Renal pelvis (tissue), 4 donors: ENCODE results near the gene KCNG2. TPM values are rescaled to one million over a fixed set of nuclear protein-coding genes. Genes with fewer than 3 reads are reported as not detected.
A peak's percentile ranks its signal among the peaks of the same experiment; 100 is the strongest.

ENCODE experiments used
- DNase-seq: peaks from one replicate; pipeline ENCODE4 v3.0.0-alpha.2; 2013
- polyA plus RNA-seq, 3 donors: library from polyadenylated mRNA; unstranded; fragments of 120-200 nt; gene quantifications; one replicate each; pipeline ENCODE4 v1.2.1, GENCODE V29; 2013; ENCODE audit not compliant: insufficient read length in 3 of 3

Gene KCNG2
- polyA plus RNA-seq, 3 donors: 0.33 to 0.71 (median 0.39) TPM

DNA sequence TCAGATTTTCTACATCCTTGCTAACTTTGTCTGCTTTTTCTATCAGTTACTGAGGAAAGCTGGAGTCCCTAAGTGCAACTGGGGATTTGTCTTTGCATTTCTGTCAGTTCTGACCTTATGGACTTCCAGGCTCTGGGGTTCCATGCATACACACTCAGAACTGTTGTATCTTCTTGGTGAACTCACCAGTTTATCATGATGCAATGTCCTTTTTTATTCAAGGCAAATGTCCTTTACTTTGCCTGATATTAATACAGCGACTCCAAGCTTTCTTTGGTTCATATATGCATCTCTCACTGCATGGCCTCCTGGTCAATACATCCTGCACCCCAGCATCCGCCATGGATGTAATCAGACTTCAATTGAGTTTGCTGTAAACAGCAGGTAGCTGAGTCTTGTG, 109.0 kb downstream of the KCNG2 start:
- no peak for DNase-seq

DNA sequence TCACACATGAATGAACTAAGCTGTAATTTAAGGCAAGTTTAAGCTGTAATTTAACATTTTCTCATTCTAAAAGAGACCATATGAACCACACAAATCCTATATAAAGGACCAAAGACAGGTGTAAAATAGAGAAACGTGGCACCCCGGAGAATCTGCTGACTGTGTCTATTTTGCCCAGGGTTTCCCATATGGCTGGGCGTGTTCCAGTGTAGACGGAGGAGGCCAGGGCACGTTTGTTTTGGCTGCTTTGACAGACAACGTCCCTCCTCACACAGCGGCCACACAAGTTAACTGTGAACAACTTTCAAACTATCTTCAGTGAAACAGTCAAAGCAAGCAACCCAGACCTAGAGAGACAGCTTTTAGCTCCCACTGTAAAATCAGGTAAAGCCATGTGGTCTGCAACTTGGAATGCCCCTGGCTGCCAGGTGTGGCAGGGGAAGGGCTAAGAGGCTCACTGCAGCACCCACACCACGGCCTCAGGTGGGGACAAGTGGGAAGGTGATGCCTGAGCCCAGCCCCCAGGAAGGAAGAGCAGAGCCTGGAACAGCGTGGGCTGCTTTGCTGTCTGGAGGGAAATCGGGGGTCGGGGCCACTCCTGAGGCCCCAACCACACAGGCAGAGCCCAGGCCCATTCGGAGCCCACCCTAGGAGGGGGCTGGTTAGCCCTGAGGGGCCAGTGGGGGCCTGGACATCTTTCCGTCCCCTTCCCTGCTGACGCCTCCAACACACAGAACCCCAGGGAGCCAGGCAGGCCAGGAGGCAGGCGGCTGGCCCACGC, 113.0 kb downstream of the KCNG2 start:
- no peak for DNase-seq

DNA sequence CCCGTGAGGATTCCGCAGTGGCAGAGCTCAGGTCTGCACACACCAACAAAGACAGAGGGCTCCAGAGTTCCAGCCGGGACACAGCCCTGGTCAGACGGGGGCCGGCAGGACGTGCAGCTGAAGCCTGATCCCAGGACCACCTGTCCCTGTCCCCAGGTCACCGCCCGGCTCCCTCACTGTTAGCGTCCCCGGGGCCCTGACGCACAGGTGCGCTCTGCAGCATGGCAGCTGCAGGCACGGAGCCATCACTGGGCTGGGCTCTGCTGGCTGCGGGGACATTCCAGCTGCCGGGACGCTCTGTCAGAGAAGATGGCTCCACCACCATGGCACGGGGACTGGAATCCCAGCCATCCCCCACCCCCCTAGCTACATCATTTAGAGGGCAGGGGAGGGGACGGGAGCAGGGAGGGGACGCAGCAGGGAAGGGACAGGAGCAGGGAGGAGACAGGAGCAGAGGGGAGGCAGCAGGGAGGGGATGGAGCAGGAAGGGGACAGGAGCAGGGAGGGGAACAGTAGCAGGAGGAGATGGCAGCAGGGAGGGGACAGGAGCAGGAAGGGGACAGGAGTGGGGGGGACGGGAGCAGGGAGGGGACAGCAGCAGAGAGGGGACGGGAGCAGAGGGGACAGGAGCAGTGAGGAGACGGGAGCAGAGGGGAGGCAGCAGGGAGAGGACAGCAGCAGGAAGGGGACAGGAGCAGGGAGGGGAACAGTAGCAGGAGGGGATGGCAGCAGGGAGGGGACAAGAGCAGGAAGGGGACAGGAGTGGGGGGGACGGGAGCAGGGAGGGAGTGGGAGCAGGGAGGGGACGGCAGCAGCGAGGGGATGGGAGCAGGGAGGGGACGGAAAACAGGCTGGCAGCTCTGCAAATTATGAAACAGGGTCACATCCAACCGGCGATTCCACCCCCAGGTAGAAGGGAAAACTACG, 113.9 kb downstream of the KCNG2 start:
- DNase-seq: peak; percentile 42

GRCh38 chr18:79912409-79912991, 114.8 kb downstream of the KCNG2 start:
- DNase-seq: no peak

DNA sequence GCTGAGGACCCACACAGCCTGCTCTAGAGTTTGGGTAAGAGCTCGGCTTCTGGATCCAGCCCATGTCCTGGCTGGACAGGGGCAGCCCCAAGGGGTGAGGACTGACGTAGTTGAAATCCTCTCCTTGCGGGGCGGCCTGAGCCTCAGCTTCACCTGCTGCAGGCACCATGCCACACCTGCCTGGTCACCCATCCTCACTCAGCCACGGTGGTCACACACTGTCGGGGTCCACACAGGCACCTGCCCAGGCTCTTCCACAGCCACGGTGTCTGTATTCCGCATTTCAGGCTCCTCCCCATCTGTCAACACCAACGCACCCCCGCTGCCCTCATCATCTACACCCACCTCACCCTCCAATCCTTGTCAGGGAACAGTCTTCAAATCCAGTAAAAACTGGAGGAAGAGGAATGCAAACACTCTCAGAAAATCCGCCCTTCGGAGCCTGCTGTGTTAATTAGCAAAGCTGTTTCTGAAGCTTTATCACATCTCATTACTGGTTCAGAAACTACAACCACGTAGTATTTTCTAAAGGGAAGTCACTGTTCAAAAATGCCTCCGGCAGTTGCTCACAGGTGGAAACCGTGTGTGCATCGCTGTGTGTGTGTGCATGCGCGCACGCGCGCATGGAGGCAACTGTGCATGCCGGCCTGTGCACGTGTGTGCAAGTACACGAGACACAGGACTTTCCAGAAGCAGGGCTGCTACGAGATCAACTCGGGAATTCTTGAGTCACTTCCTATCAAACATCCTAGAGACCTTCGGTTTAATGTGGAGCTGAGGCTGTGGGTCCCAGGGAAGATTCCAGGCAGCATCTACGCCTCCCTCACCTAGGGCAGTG, 115.5 kb downstream of the KCNG2 start:
- no peak for DNase-seq

GRCh38 chr18:79914614-79915160, 116.9 kb downstream of the KCNG2 start:
- DNase-seq: no peak

DNA sequence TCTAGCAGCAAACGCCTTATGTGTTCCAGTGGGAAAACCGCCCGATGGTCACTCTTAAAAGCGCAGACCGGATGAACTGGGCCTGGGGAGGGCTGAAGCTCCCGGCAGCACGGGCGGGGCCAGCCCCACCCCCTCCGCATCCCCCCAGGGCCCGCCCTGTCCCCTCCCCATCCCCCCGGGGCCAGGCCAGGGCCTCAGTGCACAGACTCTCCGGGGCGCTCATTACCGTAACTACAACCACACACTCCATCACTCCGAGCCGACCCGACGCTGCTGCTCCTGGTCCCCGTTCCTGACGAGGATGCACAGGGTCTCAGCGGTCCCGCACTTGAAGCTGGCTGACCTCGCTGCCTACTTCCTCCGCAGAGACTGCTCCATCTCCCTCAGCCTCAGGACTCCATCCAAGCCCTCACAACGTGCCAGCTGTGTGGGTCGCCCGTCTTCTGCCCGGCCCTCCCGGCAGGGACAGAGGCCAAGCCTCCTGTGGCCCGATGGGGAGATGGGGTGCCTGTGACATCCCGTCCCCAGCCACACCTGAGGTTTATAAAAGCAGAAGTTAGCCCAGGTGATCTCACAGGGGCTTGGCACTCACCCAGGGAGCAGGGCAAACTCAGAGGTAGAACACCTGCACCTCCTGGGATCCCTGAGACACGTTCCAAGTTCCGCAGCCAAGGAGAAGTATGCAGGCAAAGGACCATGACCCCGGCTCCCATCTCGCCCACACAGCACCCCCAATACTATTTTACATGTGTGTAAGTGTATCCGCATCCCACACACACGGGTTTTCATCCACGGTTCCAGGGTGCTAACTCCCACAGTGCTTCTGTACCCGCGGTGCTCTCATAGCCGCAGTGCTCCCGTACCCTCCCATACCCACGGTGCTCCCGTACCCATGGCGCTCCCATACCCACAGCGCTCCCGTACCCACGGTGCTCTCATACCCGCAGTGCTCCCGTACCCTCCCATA, 117.7 kb downstream of the KCNG2 start:
- DNase-seq: no peak

DNA sequence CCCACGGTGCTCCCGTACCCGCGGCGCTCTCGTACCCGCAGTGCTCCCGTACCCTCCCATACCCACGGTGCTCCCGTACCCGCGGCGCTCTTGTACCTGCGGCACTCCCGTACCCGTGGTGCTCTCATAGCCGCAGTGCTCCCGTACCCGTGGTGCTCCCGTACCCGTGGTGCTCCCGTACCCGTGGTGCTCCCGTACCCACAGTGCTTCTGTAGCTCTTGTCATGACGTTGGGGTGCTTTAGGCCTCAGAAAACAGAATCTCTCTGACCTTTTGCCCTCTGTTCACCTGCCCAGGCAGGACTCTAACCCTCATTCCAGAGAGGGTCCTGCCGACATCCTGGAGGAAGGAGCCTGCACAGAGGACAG, 118.4 kb downstream of the KCNG2 start:
- no peak for DNase-seq

DNA sequence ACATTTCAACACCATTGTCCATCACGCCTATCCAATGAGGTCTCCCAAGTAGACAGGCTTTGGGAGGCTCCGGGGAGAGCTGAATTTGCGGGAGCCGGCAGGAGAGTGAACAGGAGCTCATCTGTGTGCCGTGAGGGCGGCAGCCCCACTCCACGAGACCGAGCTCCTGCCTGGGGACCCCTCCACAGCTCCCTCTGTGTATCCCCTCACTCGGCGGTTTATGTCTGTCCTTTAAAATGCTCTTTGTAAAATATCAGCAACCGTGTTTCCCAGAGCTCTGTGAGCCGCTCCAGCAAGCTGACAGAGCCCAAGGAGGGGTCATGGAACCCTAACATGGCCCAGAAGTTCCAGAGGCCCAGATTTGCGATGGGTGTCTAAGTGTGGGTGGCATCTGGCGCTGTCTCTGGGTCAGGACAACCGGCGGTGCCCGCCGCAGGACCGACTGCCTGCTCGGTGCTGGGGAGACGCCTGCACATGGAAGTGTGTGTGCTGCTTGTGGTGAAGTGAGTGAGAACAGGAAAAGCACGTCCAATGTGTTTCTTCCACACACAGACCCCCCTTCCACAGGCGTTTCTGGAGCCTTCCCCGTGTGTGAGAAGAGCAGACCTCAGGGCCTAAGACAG, 118.9 kb downstream of the KCNG2 start:
- DNase-seq: no peak

- no peak for DNase-seq
Observed at GRCh38 chr18:79917169-79917852, 119.6 kb downstream of the KCNG2 start.

DNA sequence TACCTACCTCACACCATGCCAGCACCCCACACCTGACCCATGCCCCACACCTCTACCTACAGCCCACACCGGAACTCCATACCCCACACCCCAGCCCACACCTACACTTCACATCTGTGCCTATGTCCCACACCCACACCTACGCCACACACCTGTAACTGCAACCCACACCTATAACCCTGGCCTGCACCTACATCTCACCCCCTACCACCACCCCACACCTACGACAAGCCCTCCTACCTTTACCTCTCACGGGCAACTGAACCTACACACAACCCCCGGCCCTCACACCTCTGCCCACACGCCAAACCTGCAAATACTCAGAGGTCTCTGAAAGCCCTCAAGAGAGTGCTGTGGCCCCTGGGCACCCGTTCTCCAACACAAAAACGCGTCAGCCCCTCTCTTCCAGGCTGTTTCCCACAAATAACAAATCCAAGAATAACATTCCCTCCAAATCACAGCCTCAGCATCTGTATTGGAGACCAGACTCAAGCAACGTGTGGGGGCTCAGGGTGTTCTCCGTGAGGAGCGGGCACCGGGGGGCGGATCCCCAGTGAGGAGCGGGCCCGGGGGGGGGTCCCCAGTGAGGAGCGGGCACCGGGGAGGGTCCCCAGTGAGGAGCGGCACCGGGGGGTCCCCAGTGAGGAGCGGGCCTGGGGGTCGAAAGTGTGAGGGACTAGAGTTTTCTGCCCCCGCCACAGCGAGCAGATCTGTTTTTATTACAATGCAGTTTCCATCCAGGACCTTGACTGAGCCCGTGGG, 120.3 kb downstream of the KCNG2 start:
- DNase-seq: no peak

DNA sequence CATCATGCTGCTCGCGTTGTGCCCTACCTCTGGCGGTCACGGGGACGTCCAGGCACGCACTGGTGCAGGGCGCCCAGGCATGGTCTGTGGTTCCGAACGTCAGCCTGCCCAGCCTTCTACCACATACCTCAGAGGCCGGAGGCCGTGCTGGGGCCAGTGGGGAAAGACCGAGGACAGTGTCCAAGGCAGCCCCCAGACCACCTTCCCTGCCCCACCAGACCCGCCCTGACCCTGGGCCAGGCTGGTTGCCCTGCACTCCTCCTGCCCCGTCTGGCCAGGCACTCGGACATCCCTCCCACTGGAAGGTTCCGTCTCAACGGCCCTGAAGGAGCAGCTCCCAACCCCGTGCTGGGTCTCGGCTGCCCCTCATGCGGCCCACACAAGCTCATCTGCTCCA, 120.9 kb downstream of the KCNG2 start:
- DNase-seq: no peak

- DNase-seq: no peak
Observed at GRCh38 chr18:79919089-79919488, 121.4 kb downstream of the KCNG2 start.

GRCh38 chr18:79921984-79922965, 124.5 kb downstream of the KCNG2 start:
- DNase-seq: no peak

- no peak for DNase-seq
Observed at GRCh38 chr18:79922971-79923411, 125.3 kb downstream of the KCNG2 start.

GRCh38 chr18:79923896-79924585, 126.3 kb downstream of the KCNG2 start:
- DNase-seq: no peak
